ENCODE data around the gene MBOAT1.

DNA sequence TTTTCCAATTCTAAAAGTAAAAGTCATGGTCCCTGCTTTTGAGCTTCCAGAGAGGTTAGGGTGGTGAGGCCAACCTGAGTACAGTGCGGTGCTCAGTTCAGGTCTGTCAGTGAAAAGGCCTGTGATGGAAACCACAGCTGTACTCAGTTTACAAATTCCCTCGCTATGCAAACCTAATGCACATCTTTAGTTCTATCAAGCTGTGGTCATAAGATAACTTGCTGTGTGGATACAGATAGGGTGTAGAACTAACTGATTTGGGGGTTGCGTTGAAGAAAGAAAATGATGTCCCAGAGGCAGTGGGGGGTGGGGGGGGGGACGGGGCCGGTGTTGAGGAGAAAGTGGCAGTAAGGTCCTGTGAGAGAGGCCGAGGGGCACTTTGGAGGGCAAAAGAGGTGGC, 22.8 kb upstream of the MBOAT1 start:
- TF ChIP-seq CTCF (optimal IDR thresholded peaks at IDR 0.05 in 1 of 3, IDR thresholded peaks at IDR 0.05 in 1 of 3, conservative IDR thresholded peaks at IDR 0.05 in 1 of 3; ENCODE audit: extremely low read depth in 1 of 3, insufficient read depth in 2 of 3, low read length in 3 of 3) (no peak), EZH2 (IDR thresholded peaks at IDR 0.05; ENCODE audit: low read length) (no peak)
